Fibroblast of villous mesenchyme (primary cell): ENCODE measurements around the gene CNTN6. TPM values are rescaled to one million over a fixed set of nuclear protein-coding genes. Genes with fewer than 3 reads are reported as not detected.

Experiments used
- DNase-seq: peaks from one replicate; pipeline ENCODE4 v3.0.0-alpha.2; 2010; ENCODE audit warnings: low read depth
- H3K4me3 ChIP-seq: 2 replicates; pipeline ENCODE4 v1.5.1; 2011; ENCODE audit warnings: low read depth, mild to moderate bottlenecking, low read length
- CTCF ChIP-seq: IDR thresholded peaks from 2 replicates; pipeline ENCODE4 v1.5.1; 2012; ENCODE audit warnings: low read depth, mild to moderate bottlenecking, low read length; ENCODE audit not compliant: insufficient read depth
- small RNA-seq: library from RNA; depleted of rRNA; stranded (forward); fragments of <200 nt; gene quantifications from one replicate; pipeline ENCODE3, GENCODE V24; 2012
- total RNA-seq: library from RNA; depleted of rRNA; stranded (reverse); fragments of >200 nt; gene quantifications from 2 replicates; pipeline ENCODE4 v1.2.3, GENCODE V29; 2012

The CNTN6 gene
- total RNA-seq, 1 donor = under 0.01 TPM

- DNase-seq = no peak
- TF ChIP-seq CTCF = no peak
- H3K4me3 ChIP-seq = no peak overlapping the region
These were observed 355.6 kb downstream of the CNTN6 start for GRCh38 chr3:1448443-1448842.

Small RNA genes within 50 kb of the gene (small RNA-seq; reads per million reads assigned to genes)
- gene CRB3P1 (not detected), gene RN7SL120P (not detected)
